Nephron progenitor cell (in vitro differentiated cells): ENCODE results near the gene COLQ.

Experiments
- DNase-seq: peaks from one replicate; pipeline ENCODE4 v3.0.0; 2021
- H3K27ac Mint-ChIP-seq: 2 replicates; pipeline ENCODE4 v1.8.0; 2021; ENCODE audit warnings: mild to moderate bottlenecking, moderate library complexity, mixed read lengths
- H3K27me3 Mint-ChIP-seq: 2 replicates; pipeline ENCODE4 v1.8.0; 2021; ENCODE audit warnings: mild to moderate bottlenecking, low read depth, mixed read lengths; ENCODE audit not compliant: poor library complexity
- H3K36me3 Mint-ChIP-seq: 2 replicates; pipeline ENCODE4 v1.8.0; 2021; ENCODE audit warnings: low read depth, mixed read lengths
- H3K4me1 Mint-ChIP-seq: 2 replicates; pipeline ENCODE4 v1.8.0; 2021; ENCODE audit warnings: mixed read lengths
- H3K4me3 Mint-ChIP-seq: 2 replicates; pipeline ENCODE4 v1.8.0; 2021; ENCODE audit warnings: mild to moderate bottlenecking, moderate library complexity, mixed read lengths
- H3K9me3 Mint-ChIP-seq: 2 replicates; pipeline ENCODE4 v1.8.0; 2021; ENCODE audit warnings: mild to moderate bottlenecking, moderate library complexity, mixed read lengths
- TF ChIP-seq, protein P1 (sequence below): fragments of 200-600 bp; sonication (generic); IDR thresholded peaks from 2 replicates; pipeline ENCODE4 v1.5.0; 2021; ENCODE audit warnings: antibody characterized with exemption

Gene COLQ

GRCh38 chr3:15527031-15527459 lies 5.5 kb upstream of the COLQ start:
- Mint-ChIP-seq H3K4me3 (no peak overlapping the region), H3K4me1 (peaks cover 45% of the 10 kb centered on the region), H3K27me3 (peaks cover under 1% of the 10 kb centered on the region), H3K9me3 (peaks cover 3% of the 10 kb centered on the region), H3K27ac (peak overlapping the region; percentile 12), H3K36me3 (no peaks in the 10 kb centered on the region)
- TF ChIP-seq, protein P1, sequence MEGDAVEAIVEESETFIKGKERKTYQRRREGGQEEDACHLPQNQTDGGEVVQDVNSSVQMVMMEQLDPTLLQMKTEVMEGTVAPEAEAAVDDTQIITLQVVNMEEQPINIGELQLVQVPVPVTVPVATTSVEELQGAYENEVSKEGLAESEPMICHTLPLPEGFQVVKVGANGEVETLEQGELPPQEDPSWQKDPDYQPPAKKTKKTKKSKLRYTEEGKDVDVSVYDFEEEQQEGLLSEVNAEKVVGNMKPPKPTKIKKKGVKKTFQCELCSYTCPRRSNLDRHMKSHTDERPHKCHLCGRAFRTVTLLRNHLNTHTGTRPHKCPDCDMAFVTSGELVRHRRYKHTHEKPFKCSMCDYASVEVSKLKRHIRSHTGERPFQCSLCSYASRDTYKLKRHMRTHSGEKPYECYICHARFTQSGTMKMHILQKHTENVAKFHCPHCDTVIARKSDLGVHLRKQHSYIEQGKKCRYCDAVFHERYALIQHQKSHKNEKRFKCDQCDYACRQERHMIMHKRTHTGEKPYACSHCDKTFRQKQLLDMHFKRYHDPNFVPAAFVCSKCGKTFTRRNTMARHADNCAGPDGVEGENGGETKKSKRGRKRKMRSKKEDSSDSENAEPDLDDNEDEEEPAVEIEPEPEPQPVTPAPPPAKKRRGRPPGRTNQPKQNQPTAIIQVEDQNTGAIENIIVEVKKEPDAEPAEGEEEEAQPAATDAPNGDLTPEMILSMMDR, result peak; percentile 58
- peak; percentile 60 for DNase-seq

GRCh38 chr3:15525790-15526189 lies 4.3 kb upstream of the COLQ start:
- H3K4me3 Mint-ChIP-seq, result no peak overlapping the region
- H3K27me3 Mint-ChIP-seq, result peaks cover 3% of the 10 kb centered on the region
- peaks cover 55% of the 10 kb centered on the region for H3K4me1 Mint-ChIP-seq
- H3K36me3 Mint-ChIP-seq, result no peaks in the 10 kb centered on the region
- TF ChIP-seq, protein P1, result no peak
- H3K27ac Mint-ChIP-seq, result no peak overlapping the region
- no peak for DNase-seq
- peaks cover 3% of the 10 kb centered on the region for H3K9me3 Mint-ChIP-seq

DNA sequence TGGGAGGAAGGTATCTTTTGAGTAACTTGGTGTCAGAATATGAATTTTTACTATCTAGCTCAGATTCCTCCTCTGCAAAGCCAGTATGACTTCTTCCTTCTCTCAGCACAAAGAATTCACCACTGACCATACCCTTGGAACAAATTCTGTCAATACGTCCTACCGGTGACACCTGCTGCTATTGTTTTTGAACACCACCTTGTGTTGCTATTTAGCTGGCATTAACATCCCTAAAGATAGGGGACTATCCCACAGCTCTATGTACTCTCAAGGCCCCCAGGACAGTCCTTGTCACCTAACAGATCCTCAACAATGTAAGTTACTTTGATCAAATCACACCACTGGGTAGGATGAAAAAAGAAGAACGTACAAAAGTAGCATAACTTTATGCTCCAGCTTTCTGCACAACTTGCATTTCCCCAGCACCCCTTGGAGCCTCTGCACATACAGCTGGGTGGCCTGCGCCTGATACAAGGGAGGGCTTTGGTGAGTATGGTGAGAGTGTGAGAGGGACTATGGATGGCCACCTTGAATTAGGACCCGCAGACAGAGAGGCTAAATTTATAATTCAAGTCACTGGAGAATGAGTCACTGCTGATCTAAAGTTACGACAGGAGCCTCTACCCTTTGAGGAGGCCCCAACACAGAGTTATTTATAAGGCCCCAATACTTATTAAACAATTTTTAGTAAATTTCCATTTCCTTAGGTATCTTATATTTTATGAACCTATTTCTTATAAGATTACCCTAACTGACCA lies 2.3 kb upstream of the COLQ start:
- Mint-ChIP-seq H3K4me3 (no peak overlapping the region), H3K36me3 (no peaks in the 10 kb centered on the region), H3K4me1 (peaks cover 48% of the 10 kb centered on the region), H3K9me3 (peaks cover 3% of the 10 kb centered on the region), H3K27ac (no peak overlapping the region), H3K27me3 (peaks cover 3% of the 10 kb centered on the region)
- TF ChIP-seq, protein P1, result no peak
- no peak for DNase-seq

GRCh38 chr3:15522016-15522415 lies 510 bp upstream of the COLQ start:
- no peak overlapping the region for H3K27ac Mint-ChIP-seq
- peaks cover 4% of the 10 kb centered on the region for H3K36me3 Mint-ChIP-seq
- peaks cover 3% of the 10 kb centered on the region for H3K9me3 Mint-ChIP-seq
- H3K4me3 Mint-ChIP-seq, result peak overlapping the region; percentile 52
- TF ChIP-seq, protein P1, result no peak
- H3K27me3 Mint-ChIP-seq, result peaks cover 3% of the 10 kb centered on the region
- H3K4me1 Mint-ChIP-seq, result peaks cover 42% of the 10 kb centered on the region
- no peak for DNase-seq

DNA sequence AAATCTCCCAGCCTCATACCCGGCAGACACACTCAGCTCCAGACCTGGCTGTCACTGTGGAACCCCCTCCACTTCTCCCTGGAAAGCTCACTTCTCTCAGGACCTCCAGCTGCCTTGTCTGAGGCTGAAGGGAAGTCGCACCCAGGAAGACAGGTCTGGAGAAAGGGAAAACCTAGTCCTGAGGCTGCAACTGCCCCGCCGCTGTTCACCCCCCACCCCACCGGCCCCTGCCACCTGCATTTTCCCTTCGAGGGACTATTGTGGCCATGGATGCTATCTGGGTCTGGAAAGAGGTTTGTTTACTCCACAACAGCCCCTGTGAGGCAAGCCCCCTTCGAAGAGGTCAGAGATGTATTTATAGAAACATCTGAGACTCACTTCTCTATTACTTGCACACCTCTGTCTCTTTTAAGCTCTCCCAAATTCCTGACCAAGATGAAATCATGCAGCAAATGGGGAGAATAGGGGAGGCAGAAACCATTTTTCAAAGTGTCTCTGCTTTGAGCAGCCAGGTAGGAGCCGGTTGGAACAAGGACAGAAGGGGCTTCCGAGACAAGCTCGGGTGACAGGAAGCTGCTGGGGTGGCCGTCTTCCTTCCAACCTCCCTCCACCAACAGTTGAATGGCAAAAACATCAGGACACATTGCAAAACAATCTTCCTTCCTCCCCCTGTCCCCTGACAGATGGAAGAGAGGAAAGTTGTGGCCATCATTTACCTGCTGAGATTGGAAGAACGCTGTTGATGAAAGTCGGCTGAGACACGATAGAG lies 518 bp downstream of the COLQ start:
- Mint-ChIP-seq H3K36me3 (peaks cover 4% of the 10 kb centered on the region), H3K9me3 (peaks cover 3% of the 10 kb centered on the region), H3K27ac (peak overlapping the region; percentile 78), H3K27me3 (peaks cover 3% of the 10 kb centered on the region), H3K4me1 (peaks cover 32% of the 10 kb centered on the region), H3K4me3 (peak overlapping the region; percentile 52)
- TF ChIP-seq, protein P1, result no peak
- DNase-seq, result no peak
